GM19193 (cell line): ENCODE results near the gene USP30.
A peak's percentile ranks its signal among the peaks of the same experiment; 100 is the strongest.

Experiments used
- POLR2A ChIP-seq: IDR thresholded peaks from 4 replicates; pipeline ENCODE4 v1.6.1; 2011; ENCODE audit not compliant: insufficient read depth, insufficient read length; ENCODE audit errors: extremely low read depth

Gene USP30

GRCh38 chr12:109088818-109089217 lies 36.4 kb downstream of the USP30 start:
- TF ChIP-seq POLR2A = no peak

DNA sequence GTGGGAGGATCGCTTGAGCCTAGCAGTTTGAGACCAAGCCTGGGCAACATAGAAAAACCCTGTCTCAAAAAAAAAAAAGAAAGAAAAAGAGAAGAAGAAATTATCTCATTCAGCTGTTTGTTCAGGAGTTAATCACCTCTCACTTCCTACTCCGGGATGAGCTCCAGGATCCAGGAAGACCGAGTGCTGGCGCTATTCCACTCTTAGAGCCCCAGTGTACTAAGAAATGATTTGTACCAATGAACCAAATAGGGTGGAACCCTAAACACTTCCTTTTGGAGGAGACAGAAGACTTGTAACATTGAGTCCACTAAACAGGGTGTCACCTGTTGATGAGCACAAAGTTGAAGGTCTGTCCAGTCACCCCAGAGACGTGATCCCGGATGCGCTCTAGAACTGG lies 37.3 kb downstream of the USP30 start:
- TF ChIP-seq POLR2A = no peak

DNA sequence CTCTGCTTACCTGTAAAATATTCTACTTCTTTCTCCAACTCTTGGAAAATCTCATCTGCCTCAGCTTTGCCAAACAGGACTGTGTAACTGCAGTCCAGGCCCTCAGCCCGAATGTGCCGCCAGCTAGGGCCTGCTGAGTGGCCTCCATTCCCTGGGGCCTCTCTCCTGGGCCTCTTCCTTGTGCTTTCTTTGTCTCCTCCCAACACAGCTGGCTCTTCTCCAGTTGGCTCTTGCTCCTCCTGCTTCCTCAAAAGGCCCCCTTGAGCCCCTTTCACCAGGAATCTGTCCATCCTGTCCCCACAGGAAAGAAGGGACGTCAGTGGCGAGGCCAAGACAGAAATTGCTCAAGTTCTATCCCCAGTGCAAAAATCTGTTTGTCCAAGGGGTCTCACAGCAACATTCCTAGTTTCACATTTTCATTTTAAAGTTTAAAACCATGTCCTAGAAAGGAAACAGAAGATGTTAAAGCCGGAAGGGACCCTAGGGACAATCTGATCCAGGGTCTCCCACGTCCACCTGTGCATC lies 40.2 kb downstream of the USP30 start:
- TF ChIP-seq POLR2A = no peak

- peak; percentile 91 for TF ChIP-seq POLR2A
These were observed 40.9 kb downstream of the USP30 start, which contains the start of gene ALKBH2 for GRCh38 chr12:109093022-109093918. TSS of gene ALKBH2 (minus strand) at chr12:109093472. CDS start at chr12:109092786, 686 bp downstream.

DNA sequence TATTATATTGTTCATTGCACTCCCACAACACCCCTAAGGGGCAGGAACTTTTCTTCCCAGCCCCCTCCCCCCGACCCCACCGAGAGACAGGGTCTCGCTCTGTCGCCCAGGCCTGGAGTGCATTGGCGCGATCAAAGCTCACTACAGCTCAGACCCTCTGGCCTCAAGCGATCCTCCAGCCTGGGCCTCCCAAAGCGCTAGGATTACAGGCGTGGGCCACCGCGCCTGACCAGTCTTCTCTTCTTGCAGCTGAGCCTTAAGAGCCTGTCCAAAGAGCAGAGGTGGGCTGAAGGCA lies 44.7 kb downstream of the USP30 start:
- TF ChIP-seq POLR2A = no peak

DNA sequence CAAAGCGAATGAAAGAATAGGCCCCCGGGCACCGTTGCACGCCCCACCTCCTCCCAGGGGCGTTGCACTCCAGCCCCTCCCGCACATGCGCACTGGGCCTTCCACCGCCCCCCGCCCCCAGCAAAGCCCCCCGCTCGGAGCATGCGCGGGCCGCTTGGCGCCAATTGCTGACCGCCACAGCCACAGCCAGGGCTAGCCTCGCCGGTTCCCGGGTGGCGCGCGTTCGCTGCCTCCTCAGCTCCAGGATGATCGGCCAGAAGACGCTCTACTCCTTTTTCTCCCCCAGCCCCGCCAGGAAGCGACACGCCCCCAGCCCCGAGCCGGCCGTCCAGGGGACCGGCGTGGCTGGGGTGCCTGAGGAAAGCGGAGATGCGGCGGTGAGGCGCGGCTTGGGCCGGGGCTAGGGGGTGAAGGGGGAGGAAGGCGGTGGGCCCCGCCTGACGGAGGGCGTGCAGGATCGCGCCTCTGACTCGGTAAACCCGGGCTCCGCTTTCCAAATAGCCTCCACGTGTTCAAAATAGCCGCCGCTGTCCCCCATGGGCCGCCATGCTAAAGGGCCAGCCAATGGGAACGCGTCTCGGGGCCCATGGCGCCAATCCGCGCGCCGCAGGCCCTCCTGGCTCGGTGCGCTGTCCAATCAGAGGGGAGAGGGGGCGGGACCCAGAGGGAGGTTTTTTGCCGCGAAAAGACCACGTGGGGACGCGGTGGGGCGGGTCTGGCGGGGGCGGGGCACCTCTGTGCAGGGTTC lies 45.2 kb downstream of the USP30 start, which contains the start of gene UNG:
Gene UNG (plus strand): TSS at position 163 of the 748 bp plus-strand sequence. CDS start 83 bp downstream, at position 246.
- TF ChIP-seq POLR2A = peak; percentile 60

GRCh38 chr12:109098183-109098604 lies 45.8 kb downstream of the USP30 start:
- no peak for TF ChIP-seq POLR2A

DNA sequence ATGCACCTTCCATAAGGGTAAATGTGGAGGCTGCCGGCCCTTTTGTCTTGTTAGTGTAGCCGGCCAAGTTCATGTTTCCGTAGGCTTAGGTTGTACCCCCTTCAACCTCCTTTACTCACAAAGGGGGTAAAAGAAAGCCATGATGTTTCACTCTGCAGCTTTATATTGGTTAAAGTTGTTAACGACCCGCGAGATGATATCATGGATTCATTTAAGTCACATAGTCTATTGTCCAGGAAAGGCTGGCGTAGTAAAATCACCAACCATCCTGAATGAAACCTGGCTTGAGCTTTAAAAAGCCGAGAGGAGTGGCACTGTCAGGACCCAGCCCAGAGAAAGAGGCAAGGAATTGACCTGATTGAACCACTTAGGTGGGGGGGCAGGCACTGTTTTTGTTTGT lies 46.3 kb downstream of the USP30 start:
- no peak for TF ChIP-seq POLR2A

DNA sequence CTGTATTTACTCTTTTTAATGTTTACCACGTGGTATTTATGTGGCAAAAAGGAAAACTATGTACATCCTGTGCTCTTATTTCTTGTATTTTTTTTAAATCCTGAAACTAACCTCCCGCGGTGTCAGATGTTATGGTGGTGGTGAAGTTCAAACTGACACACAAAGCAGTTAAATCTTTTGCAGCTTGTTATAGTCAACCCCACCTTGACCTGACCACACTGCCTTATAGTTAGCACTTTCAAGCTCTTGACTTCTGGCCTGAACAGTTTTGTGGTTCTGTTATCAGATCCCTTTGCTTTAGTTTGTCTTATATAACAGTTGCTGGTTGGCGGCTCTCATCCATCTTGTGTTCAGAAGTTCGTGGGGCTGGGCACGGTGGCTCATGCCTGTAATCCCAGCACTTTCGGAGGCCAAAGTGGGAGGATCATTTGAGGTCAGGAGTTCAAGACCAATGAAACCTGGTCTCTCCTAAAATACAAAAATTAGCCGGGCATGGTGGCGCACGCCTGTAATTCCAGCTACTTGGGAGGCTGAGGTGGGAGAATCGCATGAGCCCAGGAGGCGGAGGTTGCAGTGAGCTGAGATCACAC lies 47.1 kb downstream of the USP30 start:
- no peak for TF ChIP-seq POLR2A

DNA sequence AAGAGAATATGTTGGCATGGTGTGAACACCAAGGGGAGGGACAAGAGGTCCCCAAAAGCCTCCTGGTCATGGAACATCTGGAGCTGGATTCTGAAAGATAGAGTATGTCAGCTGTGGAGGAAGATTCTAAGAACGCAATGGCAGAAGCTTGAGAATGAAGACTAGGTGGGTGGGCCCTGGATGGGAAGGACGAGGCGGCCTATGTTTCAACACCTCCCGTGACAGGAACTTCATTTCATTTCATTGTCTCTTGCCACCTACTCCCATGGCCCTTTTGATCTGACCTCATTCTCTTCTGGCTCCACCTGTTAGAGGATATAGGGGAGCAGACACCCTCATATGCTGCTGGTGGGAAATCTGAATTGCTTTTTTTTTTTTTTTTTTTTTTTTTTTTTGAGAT lies 48.4 kb downstream of the USP30 start:
- no peak for TF ChIP-seq POLR2A

- TF ChIP-seq POLR2A = no peak
These were observed 50.1 kb downstream of the USP30 start for GRCh38 chr12:109102491-109102890.

GRCh38 chr12:109105176-109105575 lies 52.8 kb downstream of the USP30 start:
- TF ChIP-seq POLR2A = no peak

DNA sequence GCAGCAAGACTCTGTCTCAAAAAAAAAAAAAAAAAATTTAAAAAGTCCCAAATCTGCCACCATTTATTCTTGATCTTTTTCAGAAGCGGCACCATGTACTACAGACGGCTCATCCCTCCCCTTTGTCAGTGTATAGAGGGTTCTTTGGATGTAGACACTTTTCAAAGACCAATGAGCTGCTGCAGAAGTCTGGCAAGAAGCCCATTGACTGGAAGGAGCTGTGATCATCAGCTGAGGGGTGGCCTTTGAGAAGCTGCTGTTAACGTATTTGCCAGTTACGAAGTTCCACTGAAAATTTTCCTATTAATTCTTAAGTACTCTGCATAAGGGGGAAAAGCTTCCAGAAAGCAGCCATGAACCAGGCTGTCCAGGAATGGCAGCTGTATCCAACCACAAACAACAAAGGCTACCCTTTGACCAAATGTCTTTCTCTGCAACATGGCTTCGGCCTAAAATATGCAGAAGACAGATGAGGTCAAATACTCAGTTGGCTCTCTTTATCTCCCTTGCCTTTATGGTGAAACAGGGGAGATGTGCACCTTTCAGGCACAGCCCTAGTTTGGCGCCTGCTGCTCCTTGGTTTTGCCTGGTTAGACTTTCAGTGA lies 57.5 kb downstream of the USP30 start:
- TF ChIP-seq POLR2A = no peak

- TF ChIP-seq POLR2A = peak; percentile 49
These were observed 58.7 kb downstream of the USP30 start for GRCh38 chr12:109110988-109111495.

GRCh38 chr12:109112720-109113465 lies 60.5 kb downstream of the USP30 start:
- TF ChIP-seq POLR2A = no peak
